ENCODE data around the gene UAP1L1. TPM values are rescaled to one million over a fixed set of nuclear protein-coding genes. Genes with fewer than 3 reads are reported as not detected.

Gene UAP1L1
- total and polyA plus RNA-seq, 9 of the 15 experiments (the other 6 are each of a cell fraction or from before 2014, with no cell fraction given): 0.20 to 8.6 (median 3.7) TPM

DNA sequence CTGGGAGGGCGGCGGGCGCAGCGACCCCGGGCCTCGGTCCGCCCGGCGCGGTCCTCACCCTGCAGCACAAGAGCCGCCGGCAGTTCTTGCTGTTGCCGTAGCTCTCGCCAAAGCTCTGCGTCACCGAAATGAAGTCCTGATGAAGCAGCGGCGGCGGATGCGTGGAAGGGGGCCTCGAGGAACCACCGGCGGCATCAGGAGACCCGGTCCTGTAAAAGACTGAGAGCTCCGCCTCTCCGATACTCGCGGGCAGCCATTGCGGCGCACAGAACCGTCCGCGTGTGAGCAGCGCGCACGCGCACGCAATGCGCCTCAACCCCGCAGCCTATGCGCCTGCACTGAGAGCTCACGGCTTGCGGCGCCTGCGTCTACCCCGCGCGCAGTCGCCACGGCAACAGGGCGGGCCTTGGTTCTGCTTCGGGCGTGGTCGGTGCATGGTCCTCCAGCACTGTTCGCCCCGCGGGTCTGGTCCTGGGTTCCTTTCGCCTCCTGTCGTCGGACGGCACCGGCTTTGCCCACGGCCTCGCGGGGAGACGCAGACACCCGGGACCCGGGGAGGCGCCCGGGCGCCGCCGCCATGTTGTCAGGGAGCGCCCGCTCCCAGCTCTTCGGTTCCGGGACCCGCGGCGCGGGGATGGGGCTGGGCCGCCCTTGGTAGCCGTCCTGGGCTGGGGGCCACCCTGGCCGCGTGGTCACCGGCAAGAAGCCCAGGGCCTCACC is 52.3 kb downstream of the UAP1L1 start (continued):
- TF ChIP-seq BRCA1 (IDR thresholded peaks at IDR 0.05) (no peak), BRCA1 (CRISPR knock-in tag; IDR thresholded peaks at IDR 0.05) (no peak), RBM34 (IDR thresholded peaks at IDR 0.05; ENCODE audit: borderline replicate concordance, insufficient read depth, low read length) (no peak), NCOA1 (IDR thresholded peaks at IDR 0.05; ENCODE audit: low read depth) (no peak), ZNF639 (CRISPR knock-in tag; conservative IDR thresholded peaks at IDR 0.05 in 1 of 2, IDR thresholded peaks at IDR 0.05 in 1 of 2) (0 out of 4 replicates have a peak, but pooled peaks of 1 of the 2 experiments have one; percentile 22), PML (IDR thresholded peaks at IDR 0.05; ENCODE audit: low read length) (0 out of 2 replicates have a peak, but pooled peaks have one; percentile 43), ZKSCAN1 (IDR thresholded peaks at IDR 0.05; ENCODE audit: low read depth, low read length) (0 out of 2 replicates have a peak, but pooled peaks have one; percentile 54), FOXJ3 (CRISPR knock-in tag; IDR thresholded peaks at IDR 0.05) (no peak), RCOR1 (IDR thresholded peaks at IDR 0.05; ENCODE audit: borderline replicate concordance in 1 of 2, low read depth in 2 of 2, low read length in 2 of 2) (no peak), GTF2F1 (IDR thresholded peaks at IDR 0.05; ENCODE audit: low read depth, low read length) (peak; percentile 78; the same call in 1 of the 2 replicates), HDAC1 (IDR thresholded peaks at IDR 0.05) (no peak; a peak in 2 of 4 replicates), ERF (CRISPR knock-in tag; IDR thresholded peaks at IDR 0.05) (peak; percentile 70; the same call in 1 of the 2 replicates), EP400 (IDR thresholded peaks at IDR 0.05) (peak; percentile 82), TGIF2 (CRISPR knock-in tag; IDR thresholded peaks at IDR 0.05) (no peak), CREB1 (IDR thresholded peaks at IDR 0.05) (peak; percentile 71), CREB1 (CRISPR knock-in tag; IDR thresholded peaks at IDR 0.05) (peak; percentile 84), SMAD4 (CRISPR knock-in tag; conservative IDR thresholded peaks at IDR 0.05) (0 out of 2 replicates have a peak, but pooled peaks have one; percentile 49), COPS2 (conservative IDR thresholded peaks at IDR 0.05) (no peak), ZNF175 (CRISPR knock-in tag; IDR thresholded peaks at IDR 0.05; ENCODE audit: low read depth) (0 out of 2 replicates have a peak, but pooled peaks have one; percentile 24), RFX1 (IDR thresholded peaks at IDR 0.05) (peak; percentile 98), GABPB1 (CRISPR knock-in tag; IDR thresholded peaks at IDR 0.05) (peak; percentile 75), RBM14 (IDR thresholded peaks at IDR 0.05; ENCODE audit: borderline replicate concordance, insufficient read depth, low read depth, low read length) (0 out of 2 replicates have a peak, but pooled peaks have one; percentile 31), CXXC5 (CRISPR knock-in tag; IDR thresholded peaks at IDR 0.05) (peak; percentile 98)
- TF ChIP-seq, protein P1, sequence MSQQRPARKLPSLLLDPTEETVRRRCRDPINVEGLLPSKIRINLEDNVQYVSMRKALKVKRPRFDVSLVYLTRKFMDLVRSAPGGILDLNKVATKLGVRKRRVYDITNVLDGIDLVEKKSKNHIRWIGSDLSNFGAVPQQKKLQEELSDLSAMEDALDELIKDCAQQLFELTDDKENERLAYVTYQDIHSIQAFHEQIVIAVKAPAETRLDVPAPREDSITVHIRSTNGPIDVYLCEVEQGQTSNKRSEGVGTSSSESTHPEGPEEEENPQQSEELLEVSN (IDR thresholded peaks at IDR 0.05; ENCODE audit: borderline replicate concordance in 1 of 2, extremely low read depth in 1 of 2, insufficient read depth in 1 of 2, insufficient read length in 1 of 2, low read depth in 1 of 2, low read length in 1 of 2, poor library complexity in 1 of 2, severe bottlenecking in 1 of 2): peak; percentile 46 to 63
- TF ChIP-seq, protein P2, sequence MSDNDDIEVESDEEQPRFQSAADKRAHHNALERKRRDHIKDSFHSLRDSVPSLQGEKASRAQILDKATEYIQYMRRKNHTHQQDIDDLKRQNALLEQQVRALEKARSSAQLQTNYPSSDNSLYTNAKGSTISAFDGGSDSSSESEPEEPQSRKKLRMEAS (CRISPR knock-in tag; IDR thresholded peaks at IDR 0.05): peak; percentile 91
- TF ChIP-seq, protein P3, sequence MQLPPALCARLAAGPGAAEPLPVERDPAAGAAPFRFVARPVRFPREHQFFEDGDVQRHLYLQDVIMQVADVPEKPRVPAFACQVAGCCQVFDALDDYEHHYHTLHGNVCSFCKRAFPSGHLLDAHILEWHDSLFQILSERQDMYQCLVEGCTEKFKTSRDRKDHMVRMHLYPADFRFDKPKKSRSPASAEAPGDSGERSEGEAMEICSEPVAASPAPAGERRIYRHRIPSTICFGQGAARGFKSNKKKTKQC (CRISPR knock-in tag; IDR thresholded peaks at IDR 0.05): peak; percentile 14; the same call in 1 of the 2 replicates

All from K562 (cell line).